H1 (cell line): ENCODE results near the gene SLC1A5. TPM values are rescaled to one million over a fixed set of nuclear protein-coding genes. Genes with fewer than 3 reads are reported as not detected.
A peak's percentile ranks its signal among the peaks of the same experiment; 100 is the strongest.

ENCODE experiments used
- SAP30 ChIP-seq: fragments of 300-600 bp; sonication (generic); IDR thresholded peaks from 2 replicates; pipeline ENCODE4 v1.7.1; 2012; ENCODE audit warnings: low read length, moderate library complexity, mild to moderate bottlenecking, inconsistent platforms; ENCODE audit not compliant: insufficient read depth, insufficient replicate concordance
- SP4 ChIP-seq: IDR thresholded peaks from 2 replicates; pipeline ENCODE4 v1.6.1; 2012; ENCODE audit warnings: low read length, inconsistent platforms
- SUZ12 ChIP-seq: fragments of 200-600 bp; sonication (generic); IDR thresholded peaks from 2 replicates; pipeline ENCODE4 v1.6.1; 2012; ENCODE audit warnings: mild to moderate bottlenecking, inconsistent platforms, low read length, moderate library complexity, mixed read lengths
- TAF7 ChIP-seq: optimal IDR thresholded peaks from 2 replicates; pipeline ENCODE3; 2011; ENCODE audit warnings: low read depth, mild to moderate bottlenecking, inconsistent platforms, low read length, moderate library complexity, borderline replicate concordance
- TBP ChIP-seq: IDR thresholded peaks from 2 replicates; pipeline ENCODE4 v1.6.1; 2011; ENCODE audit warnings: low read depth, low read length, improper control_type of control experiment
- YY1 ChIP-seq: IDR thresholded peaks from 2 replicates; pipeline ENCODE4 v1.6.1; 2011; ENCODE audit warnings: low read depth, mild to moderate bottlenecking, low read length
- polyA plus RNA-seq, 7 experiments: library from polyadenylated mRNA; depleted of rRNA in 3 of 7; stranded (reverse) in 5 of 7; unstranded in 2 of 7; fragments of >200 nt in 5 of 7; fragments of 200-250 nt in 2 of 7; gene quantifications; 1 replicate in 5 of 7; 2 replicates in 1 of 7; 4 replicates in 1 of 7; pipeline versions ENCODE4 v1.2.1 to v1.2.3, GENCODE V29; 2011 to 2013; ENCODE audit warnings: missing spikeins in 2 of 7, mixed read lengths in 2 of 7
- total RNA-seq: library from RNA; stranded (reverse); fragmentation: NEBNext Ultra II Directional; extraction: Animal tissue kit (Norgen Biotek cat#: 25700); gene quantifications from 2 replicates; pipeline ENCODE4 v1.2.1, GENCODE V29; 2021

SLC1A5 gene
- total and polyA plus RNA-seq, 2 of the 8 experiments (the other 6 are each of a cell fraction or from before 2014, with no cell fraction given) = 291 to 351 TPM

DNA sequence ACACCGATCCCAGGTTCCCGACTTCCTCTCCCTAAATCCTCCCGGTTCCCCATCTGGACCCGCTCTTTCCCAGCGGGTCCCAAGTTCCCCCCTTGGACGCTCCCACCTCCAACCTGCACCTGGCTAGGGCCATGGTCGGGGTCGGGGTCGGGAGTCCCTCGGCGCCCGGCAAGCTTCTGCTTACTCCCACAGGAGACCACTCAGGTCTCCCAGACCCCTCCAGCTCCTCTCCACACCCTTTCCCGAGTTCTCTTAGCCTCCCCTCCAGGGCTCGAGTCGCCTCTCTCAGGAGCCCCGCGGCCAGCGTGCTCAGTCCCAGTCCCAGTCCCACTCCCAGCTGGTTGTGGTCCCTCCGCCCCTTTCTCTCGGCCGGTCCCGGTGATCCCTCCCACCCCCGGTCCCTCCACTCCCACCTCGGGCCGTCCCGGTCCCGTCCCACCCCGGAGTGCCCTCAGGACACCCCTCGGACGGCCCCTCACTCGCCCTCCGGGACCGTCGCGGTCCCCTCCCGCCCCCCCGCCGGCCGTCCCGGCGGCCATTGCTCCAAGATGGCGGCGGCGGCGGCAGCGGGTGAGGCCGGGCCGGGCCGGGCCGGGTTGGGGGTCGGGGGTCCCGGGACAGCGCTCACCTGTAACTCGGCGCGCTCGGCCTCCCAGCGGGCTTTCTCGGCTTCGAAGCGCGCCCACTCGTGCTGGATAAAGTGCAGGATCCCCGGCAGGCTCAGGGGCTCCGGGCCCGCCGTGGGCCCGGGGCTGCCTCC, 42.7 kb downstream of the SLC1A5 start, which contains the start of gene FKRP (continued):
- TF ChIP-seq YY1 (peak; percentile 95), SUZ12 (no peak), TAF7 (peak; percentile 78), SAP30 (peak; percentile 83), TBP (peak; percentile 63; the same call in 1 of the 2 replicates), SP4 (no peak)
